ENCODE results near the gene WDR31.
A peak's percentile ranks its signal among the peaks of the same experiment; 100 is the strongest.
"Not testable (repeated sequence)": the region's sequence is repeated elsewhere in the genome, so short reads cannot be mapped to it uniquely, and the experiment has no call there.

WDR31 gene

GRCh38 chr9:113328045-113328782 is 11.9 kb downstream of the WDR31 start:
- DNase-seq, result no peak

GRCh38 chr9:113326230-113326629 is 13.8 kb downstream of the WDR31 start:
- no peak for DNase-seq

GRCh38 chr9:113322671-113323070 is 17.4 kb downstream of the WDR31 start:
- DNase-seq, result no peak

- DNase-seq, result no peak
Measured at GRCh38 chr9:113320051-113320450, 20.0 kb downstream of the WDR31 start.

GRCh38 chr9:113319054-113319453 is 21.0 kb downstream of the WDR31 start:
- no peak for DNase-seq

GRCh38 chr9:113317777-113318176 is 22.3 kb downstream of the WDR31 start:
- DNase-seq, result no peak

- no peak for DNase-seq
Measured at GRCh38 chr9:113316030-113316429, 24.0 kb downstream of the WDR31 start.

- no peak for DNase-seq
Measured at GRCh38 chr9:113315231-113315630, 24.8 kb downstream of the WDR31 start.

- no peak for DNase-seq
Measured at GRCh38 chr9:113313261-113313660, 26.8 kb downstream of the WDR31 start.

GRCh38 chr9:113311961-113312360 is 28.1 kb downstream of the WDR31 start:
- no peak for DNase-seq

- DNase-seq, result no peak
Measured at GRCh38 chr9:113310538-113310937, 29.5 kb downstream of the WDR31 start.

- no peak for DNase-seq
Measured at GRCh38 chr9:113309204-113309813, 30.8 kb downstream of the WDR31 start.

- no peak for DNase-seq
Measured at GRCh38 chr9:113307396-113307975, 32.6 kb downstream of the WDR31 start.

GRCh38 chr9:113306566-113306965 is 33.5 kb downstream of the WDR31 start:
- DNase-seq, result no peak

GRCh38 chr9:113302792-113303418 is 37.2 kb downstream of the WDR31 start, which contains the start of gene RNF183:
RNF183 (minus strand) TSS chr9:113303376; CDS start chr9:113298184, 5,192 bp downstream.
- no peak for DNase-seq

- no peak for DNase-seq
Measured at GRCh38 chr9:113301548-113301947, 38.5 kb downstream of the WDR31 start.

- peak; percentile 50 for DNase-seq
Measured at GRCh38 chr9:113299800-113300292, 40.2 kb downstream of the WDR31 start.

GRCh38 chr9:113298924-113299770 is 40.9 kb downstream of the WDR31 start:
- DNase-seq, result no peak

GRCh38 chr9:113298311-113298710 is 41.8 kb downstream of the WDR31 start:
- DNase-seq, result no peak

GRCh38 chr9:113296796-113297558 is 43.1 kb downstream of the WDR31 start:
- no peak for DNase-seq

GRCh38 chr9:113296247-113296646 is 43.8 kb downstream of the WDR31 start:
- DNase-seq, result not testable (repeated sequence)
